Measurements from ENCODE around the gene PBX1. TPM values are rescaled to one million over a fixed set of nuclear protein-coding genes. Genes with fewer than 3 reads are reported as not detected.

Gene PBX1
- total RNA-seq, 1 experiment from 2014 or later = 9.8 TPM

GRCh38 chr1:164590592-164590991 is 31.6 kb downstream of the PBX1 start:
- Histone ChIP-seq H2AFZ (ENCODE audit: low read length) (no peak overlapping the region), H3K4me3 (ENCODE audit: low read length) (no peak overlapping the region), H3K79me2 (ENCODE audit: low read length) (no peaks in the 10 kb centered on the region), H3K9ac (ENCODE audit: low read length) (no peak overlapping the region), H3K27me3 (ENCODE audit: low read length) (no peaks in the 10 kb centered on the region), H3K9me3 (ENCODE audit: low read length) (no peaks in the 10 kb centered on the region), H4K20me1 (ENCODE audit: low read length) (no peaks in the 10 kb centered on the region), H3K9me2 (replicated peaks; ENCODE audit: low read length) (no peaks in the 10 kb centered on the region), H3K4me1 (ENCODE audit: insufficient read depth, low read length) (no peaks in the 10 kb centered on the region; the same call in 1 of the 2 replicates), H3F3A (ENCODE audit: low read length, unreplicated experiment) (no peaks in the 10 kb centered on the region), H3K27ac (ENCODE audit: low read length) (no peak overlapping the region), H3K4me2 (ENCODE audit: low read length) (no peak overlapping the region), H3K36me3 (ENCODE audit: low read depth, low read length) (no peaks in the 10 kb centered on the region)
- intact Hi-C loops (cut with micrococcal nuclease) = no loop called here
- BruUV-seq (replicated peaks) = no TSS peak
- CTCF ChIA-PET = no interaction called here
- TF ChIP-seq EZH2 (IDR thresholded peaks at IDR 0.05; ENCODE audit: low read length, unreplicated experiment) (no peak), EZH2phosphoT487 (IDR thresholded peaks at IDR 0.05; ENCODE audit: borderline replicate concordance, low read length) (no peak), CTCF (conservative IDR thresholded peaks at IDR 0.05; ENCODE audit: low read depth, low read length) (no peak)
- POLR2A ChIA-PET (ENCODE audit: unreplicated experiment) = no interaction called here
- no peak for DNase-seq
- no peak for ATAC-seq

- no TSS peak for BruUV-seq (replicated peaks)
- H3K4me1 ChIP-seq (ENCODE audit: insufficient read depth, low read length) = no peaks in the 10 kb centered on the region; the same call in 1 of the 2 replicates
- H3K4me2 ChIP-seq (ENCODE audit: low read length) = no peak overlapping the region
- no peak overlapping the region for H3K4me3 ChIP-seq (ENCODE audit: low read length)
- TF ChIP-seq EZH2phosphoT487 (IDR thresholded peaks at IDR 0.05; ENCODE audit: borderline replicate concordance, low read length) (no peak), CTCF (conservative IDR thresholded peaks at IDR 0.05; ENCODE audit: low read depth, low read length) (no peak), EZH2 (IDR thresholded peaks at IDR 0.05; ENCODE audit: low read length, unreplicated experiment) (no peak)
- no peaks in the 10 kb centered on the region for H3K36me3 ChIP-seq (ENCODE audit: low read depth, low read length)
- DNase-seq = peak; percentile 58
- POLR2A ChIA-PET (ENCODE audit: unreplicated experiment) = no interaction called here
- no peaks in the 10 kb centered on the region for H3K27me3 ChIP-seq (ENCODE audit: low read length)
- no peaks in the 10 kb centered on the region for H4K20me1 ChIP-seq (ENCODE audit: low read length)
- no peaks in the 10 kb centered on the region for H3K9me2 ChIP-seq (replicated peaks; ENCODE audit: low read length)
- ATAC-seq = no peak
- no peak overlapping the region for H3K27ac ChIP-seq (ENCODE audit: low read length)
- H3F3A ChIP-seq (ENCODE audit: low read length, unreplicated experiment) = no peaks in the 10 kb centered on the region
- H3K9me3 ChIP-seq (ENCODE audit: low read length) = no peaks in the 10 kb centered on the region
- H3K9ac ChIP-seq (ENCODE audit: low read length) = no peak overlapping the region
- CTCF ChIA-PET = no interaction called here
- intact Hi-C loops (cut with micrococcal nuclease) = no loop called here
- H2AFZ ChIP-seq (ENCODE audit: low read length) = no peak overlapping the region
- no peaks in the 10 kb centered on the region for H3K79me2 ChIP-seq (ENCODE audit: low read length)
Measured at GRCh38 chr1:164591858-164592257, 32.9 kb downstream of the PBX1 start.

- no peaks in the 10 kb centered on the region; the same call in 1 of the 2 replicates for H3K4me1 ChIP-seq (ENCODE audit: insufficient read depth, low read length)
- ChIA-PET POLR2A (ENCODE audit: unreplicated experiment) (no interaction called here), CTCF (no interaction called here)
- no TSS peak for BruUV-seq (replicated peaks)
- H3K36me3 ChIP-seq (ENCODE audit: low read depth, low read length) = no peaks in the 10 kb centered on the region
- H3F3A ChIP-seq (ENCODE audit: low read length, unreplicated experiment) = no peaks in the 10 kb centered on the region
- no peak for TF ChIP-seq EZH2 (IDR thresholded peaks at IDR 0.05; ENCODE audit: low read length, unreplicated experiment)
- no peak for TF ChIP-seq EZH2phosphoT487 (IDR thresholded peaks at IDR 0.05; ENCODE audit: borderline replicate concordance, low read length)
- no peak for TF ChIP-seq CTCF (conservative IDR thresholded peaks at IDR 0.05; ENCODE audit: low read depth, low read length)
- H3K79me2 ChIP-seq (ENCODE audit: low read length) = no peaks in the 10 kb centered on the region
- intact Hi-C loops (cut with micrococcal nuclease) = no loop called here
- H3K4me3 ChIP-seq (ENCODE audit: low read length) = no peak overlapping the region
- no peak overlapping the region for H3K27ac ChIP-seq (ENCODE audit: low read length)
- H3K9me2 ChIP-seq (replicated peaks; ENCODE audit: low read length) = no peaks in the 10 kb centered on the region
- H3K9me3 ChIP-seq (ENCODE audit: low read length) = no peaks in the 10 kb centered on the region
- no peak overlapping the region for H3K4me2 ChIP-seq (ENCODE audit: low read length)
- no peak overlapping the region for H2AFZ ChIP-seq (ENCODE audit: low read length)
- no peak for DNase-seq
- H3K9ac ChIP-seq (ENCODE audit: low read length) = no peak overlapping the region
- H3K27me3 ChIP-seq (ENCODE audit: low read length) = no peaks in the 10 kb centered on the region
- no peak for ATAC-seq
- H4K20me1 ChIP-seq (ENCODE audit: low read length) = no peaks in the 10 kb centered on the region
Measured at GRCh38 chr1:164592634-164593033, 33.6 kb downstream of the PBX1 start.
